Stimulated activated naive CD4-positive, alpha-beta T cell (primary cell): ENCODE data around the gene CARD8.
"Not testable (repeated sequence)": the region's sequence is repeated elsewhere in the genome, so short reads cannot be mapped to it uniquely, and the experiment has no call there.

Experiments used
- DNase-seq, 6 experiments: peaks; one replicate each; lab custom pipeline; 2025; lab: John Stamatoyannopoulos, UW

CARD8 gene, protein sequence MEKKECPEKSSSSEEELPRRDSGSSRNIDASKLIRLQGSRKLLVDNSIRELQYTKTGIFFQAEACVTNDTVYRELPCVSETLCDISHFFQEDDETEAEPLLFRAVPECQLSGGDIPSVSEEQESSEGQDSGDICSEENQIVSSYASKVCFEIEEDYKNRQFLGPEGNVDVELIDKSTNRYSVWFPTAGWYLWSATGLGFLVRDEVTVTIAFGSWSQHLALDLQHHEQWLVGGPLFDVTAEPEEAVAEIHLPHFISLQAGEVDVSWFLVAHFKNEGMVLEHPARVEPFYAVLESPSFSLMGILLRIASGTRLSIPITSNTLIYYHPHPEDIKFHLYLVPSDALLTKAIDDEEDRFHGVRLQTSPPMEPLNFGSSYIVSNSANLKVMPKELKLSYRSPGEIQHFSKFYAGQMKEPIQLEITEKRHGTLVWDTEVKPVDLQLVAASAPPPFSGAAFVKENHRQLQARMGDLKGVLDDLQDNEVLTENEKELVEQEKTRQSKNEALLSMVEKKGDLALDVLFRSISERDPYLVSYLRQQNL

DNA sequence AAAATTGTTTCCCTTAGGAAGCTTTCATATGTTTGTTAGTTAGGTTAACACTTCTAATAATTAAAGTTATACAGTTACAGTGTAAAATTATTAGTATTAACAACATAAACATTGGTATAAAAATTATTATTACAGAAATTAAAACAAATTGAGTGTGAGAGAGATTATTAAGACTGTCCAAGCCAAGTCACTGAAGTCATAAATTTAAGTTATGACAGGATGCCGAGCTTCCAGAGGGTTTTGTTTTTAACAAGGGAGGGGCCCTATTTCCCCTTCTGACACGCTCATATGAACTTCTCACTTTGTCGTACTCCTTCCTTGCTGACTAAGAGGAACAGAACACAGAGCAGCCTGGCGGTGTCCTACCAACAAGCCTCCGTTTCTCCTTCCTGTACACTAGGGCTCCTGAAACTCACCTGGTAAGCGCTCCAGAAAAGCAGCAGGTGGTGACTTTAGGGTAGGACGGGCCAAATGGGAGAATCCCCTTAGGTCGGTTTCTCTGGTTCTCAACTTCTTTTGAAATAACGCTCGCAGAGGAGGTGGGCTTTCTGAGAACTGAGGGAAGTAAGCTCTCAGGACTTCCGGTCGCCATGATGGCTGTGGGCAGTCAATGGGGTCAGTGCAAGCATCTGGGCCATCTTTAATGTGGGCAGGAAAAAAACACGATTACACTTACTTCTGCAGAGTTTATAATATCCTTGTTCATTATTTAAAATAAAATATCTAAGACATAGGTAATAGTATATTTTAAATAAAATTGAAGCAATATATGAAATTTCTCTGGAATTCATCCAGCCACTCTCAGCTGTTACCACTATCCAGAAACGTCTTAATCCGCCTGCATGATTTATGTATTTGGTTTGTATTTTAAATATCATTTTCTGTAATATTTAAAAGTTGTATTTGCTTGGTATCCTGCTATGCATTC lies at the start of gene CARD8:
TSS of gene CARD8 (minus strand) at position 537 of the 928 bp plus-strand sequence. CDS start 14,892 bp downstream, outside the sequence.
- peak; percentile 69 to 90 (median 75) for DNase-seq

DNA sequence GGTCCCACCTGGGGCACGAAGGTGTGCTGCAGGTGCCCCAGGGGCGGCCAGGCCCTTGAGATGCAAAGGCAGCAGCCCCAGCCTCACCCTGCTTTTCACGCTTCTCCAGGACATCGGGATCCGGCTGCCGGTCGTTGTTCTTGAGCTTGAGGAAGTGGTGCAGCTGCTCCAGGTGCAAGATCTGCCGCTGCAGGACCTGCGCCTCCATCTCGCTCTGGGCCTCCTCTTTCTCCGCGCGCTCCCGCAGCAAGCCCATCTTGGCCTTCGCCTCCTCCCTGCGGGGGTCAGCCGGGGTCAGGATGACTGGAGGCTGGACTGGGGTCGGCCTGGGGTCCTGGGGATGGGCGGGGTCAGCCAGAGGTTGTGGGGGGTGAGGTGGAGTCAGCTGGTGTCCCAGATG lies 48.2 kb upstream of the CARD8 start:
- no peak for DNase-seq

DNA sequence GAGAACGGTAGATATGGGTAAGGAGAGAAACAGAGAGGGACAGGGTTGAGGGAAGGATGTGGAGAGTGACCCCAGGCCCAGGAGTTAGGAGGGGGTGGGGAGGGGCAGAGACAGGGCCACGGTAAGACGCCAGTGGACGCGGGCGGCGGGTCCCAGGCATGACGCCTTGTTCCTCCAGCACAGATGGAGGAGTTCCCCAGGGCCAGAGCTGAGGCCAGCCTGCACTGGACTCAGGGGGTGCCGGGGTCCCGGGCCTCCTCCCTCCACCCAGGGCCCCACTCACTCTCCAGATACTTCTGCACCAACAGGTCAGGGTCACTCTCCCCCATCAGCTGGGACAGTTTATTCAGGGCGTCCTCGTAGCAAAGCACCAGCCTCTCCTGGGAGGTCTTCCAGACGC lies 47.7 kb upstream of the CARD8 start:
- DNase-seq = no peak

DNA sequence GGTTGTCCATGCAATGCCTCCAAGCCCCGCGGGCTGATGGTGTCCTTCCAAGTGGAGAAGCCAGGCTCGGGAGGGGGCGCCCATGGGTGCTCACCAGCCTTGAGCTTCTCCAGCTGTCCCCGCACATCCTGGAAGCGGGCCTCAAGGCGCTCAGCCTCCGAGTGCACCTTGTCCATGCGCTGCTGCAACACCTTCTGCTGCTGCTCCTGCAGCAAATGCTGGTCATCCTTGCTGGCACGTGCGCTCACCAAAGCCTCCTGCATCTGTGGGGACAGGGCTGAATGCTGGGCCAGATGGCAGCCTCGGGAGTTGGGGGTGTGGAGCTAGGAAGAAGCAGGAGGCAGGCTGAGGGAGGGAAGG lies 46.9 kb upstream of the CARD8 start:
- DNase-seq = no peak

DNA sequence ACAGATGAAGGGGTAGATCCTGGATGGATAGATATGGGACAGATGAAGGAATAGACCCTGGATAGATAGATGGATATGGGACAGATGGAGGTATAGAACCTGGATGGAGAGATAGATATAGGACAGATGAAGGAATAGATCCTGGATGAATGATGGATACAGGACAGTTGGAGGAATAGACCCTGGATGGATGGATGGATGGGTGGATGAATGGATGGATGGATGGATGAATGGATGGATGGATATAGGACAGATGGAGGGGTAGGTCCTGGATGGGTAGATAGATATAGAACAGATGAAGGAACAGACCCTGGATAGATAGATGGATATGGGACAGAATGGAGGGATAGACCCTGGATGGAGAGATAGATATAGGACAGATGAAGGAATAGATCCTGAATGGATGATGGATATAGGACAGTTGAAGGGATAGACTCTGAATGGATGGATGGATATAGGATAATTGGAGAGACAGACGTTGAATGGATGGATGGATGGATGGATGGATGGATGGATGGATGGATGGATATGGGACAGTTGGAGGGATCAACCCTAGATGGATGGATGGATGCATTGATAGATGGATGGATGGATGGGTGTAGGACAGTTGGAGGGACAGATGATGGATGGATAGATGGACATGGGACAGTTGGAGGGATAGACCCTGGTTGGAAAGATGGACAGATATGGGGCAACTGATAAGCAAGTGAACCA lies 46.3 kb upstream of the CARD8 start:
- DNase-seq = no peak

DNA sequence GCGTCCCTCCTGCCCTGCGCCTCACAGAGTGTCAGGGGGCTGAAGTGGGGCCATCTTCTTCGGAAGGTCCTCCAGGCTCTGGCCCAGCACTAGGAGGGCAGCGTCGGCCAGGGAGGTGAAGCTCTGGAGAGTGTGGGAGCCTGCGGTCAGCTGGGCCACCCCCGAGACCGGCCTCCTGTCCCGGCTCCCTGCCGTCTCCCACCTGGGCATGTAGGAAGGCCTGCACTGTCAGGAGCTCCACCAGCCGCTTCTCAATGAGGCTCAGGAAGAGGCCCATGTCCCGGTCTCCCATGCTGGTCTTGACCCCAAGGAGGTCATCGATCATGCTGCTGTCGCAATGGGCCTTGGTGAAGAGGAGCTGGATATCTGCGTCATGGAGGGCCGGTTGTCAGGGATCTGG lies 42.3 kb upstream of the CARD8 start:
- no peak for DNase-seq

DNA sequence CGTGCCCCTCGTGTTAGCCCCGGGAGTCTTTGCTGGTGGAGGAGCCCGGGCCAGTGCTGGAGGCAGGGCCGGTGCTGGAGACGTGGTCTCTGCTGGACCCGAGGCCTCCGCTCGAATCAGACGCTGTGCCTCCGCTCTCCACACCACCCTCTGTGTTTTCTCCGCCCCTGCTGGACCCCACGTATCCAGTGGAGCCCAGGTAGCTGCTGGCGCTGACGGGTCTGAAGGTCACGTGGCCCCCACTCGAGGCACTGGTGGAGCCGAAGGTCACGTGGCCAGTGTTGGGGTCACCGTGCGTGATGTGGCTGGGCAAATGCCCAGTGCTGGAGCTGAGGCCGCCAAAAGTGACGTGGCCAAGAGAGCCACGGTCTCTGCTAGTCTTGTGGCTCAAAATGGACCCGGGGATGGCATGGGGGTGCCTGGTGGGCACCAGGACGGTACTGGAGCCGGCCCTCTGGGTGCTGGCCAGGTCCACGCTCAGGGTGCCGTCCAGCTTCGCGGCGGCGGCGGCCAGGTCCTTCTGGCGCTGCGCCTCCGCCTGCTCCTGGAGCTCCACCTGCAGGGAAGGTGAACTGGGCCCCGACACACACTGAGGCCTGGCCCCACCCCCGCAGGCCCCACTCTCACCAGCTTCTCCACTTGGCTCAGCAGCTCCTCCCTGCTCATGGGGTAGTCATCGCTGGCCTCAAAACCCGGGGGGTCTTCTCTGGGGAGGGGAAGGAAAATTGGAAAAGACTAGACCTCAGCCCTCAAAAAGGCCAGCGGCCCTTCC lies 41.4 kb upstream of the CARD8 start:
- no peak for DNase-seq

DNA sequence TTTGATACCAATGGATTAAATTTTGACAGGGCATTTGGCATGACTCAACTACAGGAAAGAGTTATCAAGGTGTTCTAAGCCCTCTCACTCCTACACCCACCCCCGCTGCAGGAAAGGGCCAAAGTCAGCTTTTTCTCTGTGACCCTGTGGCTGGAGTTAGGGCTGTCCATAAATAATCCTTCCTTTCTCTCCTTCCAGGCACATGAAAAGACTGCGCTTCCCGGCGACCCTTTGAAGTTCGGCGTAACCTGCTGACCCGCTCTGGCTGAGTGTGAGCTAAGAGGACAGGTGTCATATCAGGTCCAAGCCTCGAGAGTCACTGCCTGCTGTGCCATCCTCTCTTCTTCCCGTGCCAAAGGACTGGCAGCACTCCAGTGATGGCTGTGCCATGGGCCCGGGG lies 39.7 kb upstream of the CARD8 start:
- no peak for DNase-seq

DNA sequence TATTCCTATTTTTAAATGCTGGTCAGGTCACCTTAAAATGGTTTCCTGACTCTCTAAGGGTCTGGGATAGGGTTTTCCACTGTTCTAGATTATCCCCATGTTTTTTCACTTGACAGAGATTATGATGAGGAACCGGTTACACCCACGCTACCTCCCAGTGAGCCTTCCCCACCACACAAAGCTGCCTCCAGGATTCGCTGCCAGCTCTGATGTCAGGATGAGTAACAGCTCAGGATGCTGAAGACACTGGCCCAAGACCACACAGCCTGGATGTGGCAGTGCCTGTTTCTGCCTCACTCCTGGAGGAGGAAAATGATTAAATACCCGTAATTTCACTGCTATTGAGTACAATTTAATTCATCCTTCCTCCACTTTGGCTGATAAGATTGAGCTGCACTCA lies 37.1 kb upstream of the CARD8 start:
- DNase-seq = no peak

DNA sequence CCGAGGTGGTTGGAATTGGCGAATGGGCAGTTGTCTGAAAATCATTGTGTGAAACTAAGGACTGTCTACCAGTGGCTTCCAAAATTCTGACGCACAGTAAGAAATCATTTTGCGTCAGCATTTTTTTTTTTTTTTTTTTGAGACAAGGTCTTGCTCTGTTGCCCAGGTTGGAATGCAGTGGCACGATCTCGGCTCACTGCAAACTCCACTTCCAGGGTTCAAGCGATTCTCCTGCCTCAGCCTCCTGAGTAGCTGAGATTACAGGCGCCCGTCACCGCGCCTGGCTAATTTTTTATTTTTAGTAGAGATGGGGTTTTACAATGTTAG lies 35.7 kb upstream of the CARD8 start:
- DNase-seq = not testable (repeated sequence)

DNA sequence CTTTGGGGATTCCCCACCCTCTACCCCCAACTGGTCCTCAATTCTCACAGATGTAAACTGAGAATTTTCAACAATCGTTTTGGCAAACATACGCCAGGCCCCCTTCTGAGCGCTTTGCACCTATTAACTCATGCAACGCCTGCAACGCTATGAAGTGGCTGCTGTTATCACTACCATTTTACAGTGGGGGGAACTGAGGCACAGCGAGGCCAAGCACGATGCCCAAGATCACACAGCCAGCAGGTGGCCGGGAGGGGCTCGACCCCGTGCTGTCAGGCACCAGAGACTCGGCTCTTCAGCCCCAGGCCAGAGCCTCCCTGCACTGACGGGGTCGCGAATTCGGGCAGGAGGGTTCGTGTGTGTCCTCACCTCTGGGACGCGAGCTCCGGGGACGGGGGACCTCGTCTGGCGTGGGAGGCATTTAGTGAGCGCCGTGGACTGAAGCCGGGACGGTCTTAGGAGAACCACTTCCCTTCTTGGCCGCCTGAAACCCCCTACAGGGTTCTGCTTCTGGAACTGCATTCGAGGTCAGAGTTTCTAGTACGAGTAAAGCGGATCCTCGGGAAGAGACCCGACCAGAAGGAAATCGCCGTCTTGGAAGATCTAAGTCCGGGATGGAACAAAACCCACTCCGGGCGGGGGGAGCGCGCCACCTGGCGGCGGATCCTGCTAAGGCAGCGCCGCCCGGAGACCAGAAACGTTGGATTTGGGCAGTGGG lies 35.2 kb upstream of the CARD8 start:
- peak in 5 of 6 experiments; percentile 21 to 68 (median 45) for DNase-seq

DNA sequence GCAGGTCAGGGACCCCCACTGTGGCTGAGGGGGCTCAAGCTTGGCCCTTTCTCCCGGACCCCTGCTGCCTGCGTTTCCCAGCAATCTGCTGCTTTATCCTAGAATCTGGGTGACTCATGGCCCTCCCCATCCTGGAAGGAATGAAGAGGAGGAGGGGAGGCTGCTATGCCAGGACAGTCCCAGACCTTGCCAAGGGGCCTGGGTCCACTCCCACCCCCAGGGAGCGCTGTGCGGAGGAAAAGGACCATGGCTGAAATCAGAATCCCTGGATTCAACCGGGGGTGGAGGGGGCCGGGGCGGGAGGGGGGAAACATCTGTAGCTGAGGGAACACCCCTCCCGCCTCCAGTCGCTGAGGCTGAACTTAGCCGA lies 34.7 kb upstream of the CARD8 start:
- DNase-seq = no peak

DNA sequence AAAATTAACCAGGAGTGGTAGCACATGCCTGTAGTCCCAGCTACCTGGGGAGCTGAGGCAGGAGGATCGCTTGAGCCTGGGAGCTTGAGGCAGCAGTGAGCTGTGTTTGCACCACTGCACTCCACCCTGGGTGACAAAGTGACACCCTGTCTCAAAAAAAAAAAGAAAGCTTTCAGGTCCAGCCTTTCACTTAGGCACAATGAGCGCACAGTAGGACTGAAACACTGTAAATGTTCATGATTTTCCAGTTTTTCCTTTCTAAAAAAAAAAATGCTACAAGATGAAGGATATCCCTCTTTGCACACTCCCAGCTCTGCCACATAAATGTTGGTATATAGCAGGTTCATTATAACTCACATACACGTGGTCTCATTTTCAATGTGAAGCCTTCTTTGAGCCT lies 32.0 kb upstream of the CARD8 start:
- DNase-seq = no peak

DNA sequence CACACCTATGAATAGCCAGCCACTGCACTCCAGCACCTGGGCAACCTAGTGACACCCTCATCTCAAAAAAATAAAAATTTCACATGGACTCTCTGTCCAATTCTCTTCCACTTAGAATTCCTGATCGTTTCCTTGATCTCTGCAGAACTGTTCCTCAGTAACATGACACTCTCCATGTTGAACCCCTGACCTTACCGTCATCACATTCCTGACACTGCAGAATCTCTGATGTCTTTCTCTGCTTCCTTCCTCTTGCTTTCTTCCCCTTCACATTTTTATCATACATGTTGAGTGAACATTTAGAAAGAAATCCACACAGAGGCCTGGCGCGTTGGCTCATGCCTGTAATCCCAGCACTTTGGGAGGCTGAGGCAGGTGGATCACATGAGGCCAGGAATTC lies 29.2 kb upstream of the CARD8 start:
- no peak for DNase-seq

DNA sequence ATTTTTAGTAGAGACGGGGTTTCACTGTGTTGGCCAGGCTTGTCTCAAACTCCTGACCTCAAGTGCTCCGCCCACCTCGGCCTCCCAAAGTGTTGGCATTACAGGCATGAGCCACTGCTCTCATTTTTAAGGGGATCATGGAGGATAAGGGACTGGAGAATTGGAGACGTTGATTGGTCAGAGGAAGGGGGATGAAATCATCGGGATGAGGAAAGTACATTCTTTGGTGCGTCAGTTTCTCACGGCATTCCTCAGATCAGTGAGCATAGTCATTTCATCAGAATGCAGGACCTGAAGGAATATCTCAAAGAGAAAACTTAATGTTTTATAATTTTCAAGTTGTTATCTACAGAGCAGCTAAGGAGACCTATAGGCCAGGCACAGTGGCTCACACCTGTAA lies 28.2 kb upstream of the CARD8 start:
- no peak for DNase-seq

DNA sequence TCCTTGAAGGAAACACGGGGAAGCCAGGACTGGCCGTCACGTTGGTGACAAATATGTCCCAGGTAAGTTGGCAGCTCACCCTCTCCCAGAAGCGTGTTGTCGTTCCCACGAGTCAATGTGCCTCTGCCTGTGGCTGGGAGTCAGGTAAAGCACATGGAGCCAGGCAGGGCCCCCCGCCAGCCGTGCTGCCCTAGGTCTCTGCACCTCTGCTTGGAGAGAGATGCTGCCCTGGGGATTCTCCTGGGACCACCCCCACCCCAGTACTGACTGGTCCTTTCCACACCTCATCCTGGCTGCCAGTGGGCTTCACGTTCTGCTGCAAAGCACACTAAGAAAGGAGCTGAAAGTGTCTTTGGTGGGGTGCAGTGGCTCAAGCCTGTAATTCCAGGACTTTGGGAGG lies 24.0 kb upstream of the CARD8 start:
- no peak for DNase-seq

DNA sequence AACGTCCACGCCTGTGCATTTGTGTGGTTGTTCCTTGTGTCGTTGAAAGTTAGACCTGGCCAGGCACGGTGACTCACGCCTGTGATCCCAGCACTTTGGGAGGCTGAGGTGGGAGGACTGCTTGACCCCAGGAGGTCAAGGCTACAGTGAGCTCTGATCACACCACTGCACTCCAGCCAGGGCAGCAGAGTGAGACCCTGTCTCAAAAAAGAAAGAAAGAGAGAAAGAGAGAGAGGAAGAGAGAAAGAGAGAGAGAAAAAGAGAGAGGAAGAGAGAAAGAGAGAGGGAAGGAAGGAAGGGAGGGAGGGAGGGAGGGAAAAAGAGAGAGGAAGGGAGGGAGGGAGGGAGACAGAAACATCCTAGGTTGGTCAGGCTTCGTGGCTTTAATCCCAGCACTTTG lies 19.2 kb upstream of the CARD8 start:
- DNase-seq = no peak

DNA sequence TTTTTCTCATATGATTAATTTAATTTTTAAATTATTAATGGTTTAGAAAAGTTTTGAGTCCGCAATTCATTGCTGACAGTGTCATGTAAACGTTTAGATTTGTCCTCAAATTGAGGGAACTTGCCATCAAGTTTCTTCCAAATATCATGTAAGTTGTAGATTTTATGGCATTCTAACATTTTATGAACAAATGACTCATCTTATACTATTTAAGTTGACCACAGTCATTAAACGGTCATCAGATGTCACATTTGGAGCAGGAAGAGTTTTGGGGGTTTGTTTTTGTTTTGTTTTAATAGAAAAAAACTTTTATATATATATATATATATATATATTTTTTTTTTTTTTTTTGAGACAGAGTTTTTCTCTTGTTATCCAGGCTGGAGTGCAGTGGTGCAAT lies 18.5 kb upstream of the CARD8 start:
- no peak for DNase-seq

DNA sequence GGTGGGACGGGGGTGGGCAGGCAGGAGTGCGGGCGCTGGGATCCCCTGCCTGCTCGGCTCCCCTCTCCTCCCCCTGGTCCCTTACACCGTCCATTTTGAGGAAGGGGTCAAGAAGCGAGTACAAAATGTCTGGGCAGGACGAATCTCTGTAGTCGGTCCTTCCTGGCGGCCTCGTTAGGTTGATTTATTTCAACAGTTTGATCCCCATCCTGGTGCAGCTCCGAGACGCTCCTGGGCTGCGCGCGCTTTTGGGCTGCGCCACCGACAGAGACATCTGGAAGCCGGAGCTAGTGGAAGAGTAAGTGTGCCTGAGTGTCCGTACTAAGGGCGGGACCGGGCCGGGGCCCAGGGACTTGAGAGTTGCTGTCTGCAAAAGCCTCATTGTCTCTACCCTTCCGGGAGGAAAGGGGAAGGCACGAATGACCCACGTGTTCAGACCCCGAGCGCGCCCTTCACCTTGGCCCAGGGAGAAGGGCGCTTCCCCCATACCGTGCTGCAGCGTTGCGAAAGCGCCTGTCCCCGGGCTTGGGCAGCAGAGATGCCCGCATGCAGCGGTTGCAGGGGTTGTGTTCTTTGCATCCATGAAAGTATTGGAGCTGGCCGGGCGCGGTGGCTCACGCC lies 15.9 kb upstream of the CARD8 start:
- peak in 1 of 6 experiments; percentile 15 for DNase-seq

DNA sequence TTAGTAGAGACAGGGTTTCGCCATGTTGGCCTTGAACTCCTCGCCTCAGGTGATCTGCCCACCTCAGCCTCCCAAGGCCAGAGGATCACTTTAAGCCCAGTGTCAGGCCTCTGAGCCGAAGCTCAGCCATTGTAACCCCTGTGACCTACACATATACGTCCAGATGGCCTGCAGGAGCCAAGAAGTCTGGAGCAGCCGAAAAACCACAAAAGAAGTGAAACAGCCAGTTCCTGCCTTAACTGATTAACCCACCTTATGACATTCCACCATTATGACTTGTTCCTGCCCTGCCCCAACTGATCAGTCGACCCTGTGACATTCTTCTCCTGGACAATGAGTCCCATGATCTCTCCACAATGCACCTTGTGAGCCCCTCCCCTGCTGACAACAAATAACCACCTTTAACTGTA lies 13.9 kb upstream of the CARD8 start:
- DNase-seq = not testable (repeated sequence)
